BJ (cell line): ENCODE measurements around the gene TMEM100. TPM values are rescaled to one million over a fixed set of nuclear protein-coding genes. Genes with fewer than 3 reads are reported as not detected.

Experiments used
- CTCF ChIA-PET: fragments of 350-600 bp; formaldehyde crosslinking; extraction: SDS; loops from one replicate; lab custom pipeline; 2021; ENCODE audit warnings: antibody characterized with exemption, inconsistent platforms; lab: Yijun Ruan, JAX
- POLR2A ChIA-PET: fragments of 300-600 bp; sonication (Branson Sonifier 250); formaldehyde crosslinking; extraction: SDS; loops from one replicate; lab custom pipeline; 2021; ENCODE audit warnings: antibody characterized with exemption; lab: Charles Lee
- DNase-seq: peaks from one replicate; pipeline ENCODE4 v3.0.0-alpha.2; 2011; ENCODE audit warnings: low read depth
- H3K27me3 ChIP-seq: 2 replicates; pipeline ENCODE4 v1.6.0; 2011; ENCODE audit warnings: low read length; ENCODE audit not compliant: control insufficient read depth, insufficient read depth
- H3K36me3 ChIP-seq: 2 replicates; pipeline ENCODE4 v1.5.1; 2011; ENCODE audit warnings: low read length; ENCODE audit not compliant: control insufficient read depth, insufficient read depth
- H3K4me3 ChIP-seq: 2 replicates; pipeline ENCODE4 v1.5.1; 2011; ENCODE audit warnings: low read depth, mild to moderate bottlenecking, control low read depth, low read length
- polyA plus RNA-seq: library from polyadenylated mRNA; depleted of rRNA; stranded (reverse); fragments of >200 nt; gene quantifications from 2 replicates; pipeline ENCODE4 v1.2.3, GENCODE V29; 2011
- TF ChIP-seq, protein P1 (sequence below): IDR thresholded peaks from 2 replicates; pipeline ENCODE4 v1.5.1; 2011; ENCODE audit warnings: low read depth, mild to moderate bottlenecking, control low read depth, inconsistent platforms, low read length, moderate library complexity; ENCODE audit not compliant: insufficient read depth

TMEM100 gene
- polyA plus RNA-seq, 1 experiment: 0.07 TPM

DNA sequence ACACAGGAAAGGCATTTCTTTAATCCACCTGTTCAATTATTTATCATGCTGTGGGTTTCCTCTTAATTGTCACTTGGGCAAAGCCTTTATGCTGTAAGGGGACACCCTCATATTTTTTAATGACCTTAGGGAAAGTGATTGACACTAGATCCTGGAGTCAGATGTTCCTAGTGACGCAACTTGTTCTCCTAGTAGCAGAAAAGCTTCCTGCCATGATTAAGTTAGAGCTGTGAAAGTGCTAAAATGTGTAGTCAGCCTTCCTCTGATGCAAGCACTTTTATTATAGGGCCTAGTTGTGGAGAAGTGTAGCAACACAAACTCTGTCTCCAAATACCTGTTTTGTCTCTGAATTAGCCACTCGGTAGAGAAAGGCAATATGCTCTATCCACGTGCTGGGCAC is 12.3 kb downstream of the TMEM100 start:
- Histone ChIP-seq H3K36me3 (no peaks in the 10 kb centered on the region), H3K27me3 (no peaks in the 10 kb centered on the region; the same call in 1 of the 2 replicates), H3K4me3 (no peak overlapping the region)
- TF ChIP-seq, protein P1, sequence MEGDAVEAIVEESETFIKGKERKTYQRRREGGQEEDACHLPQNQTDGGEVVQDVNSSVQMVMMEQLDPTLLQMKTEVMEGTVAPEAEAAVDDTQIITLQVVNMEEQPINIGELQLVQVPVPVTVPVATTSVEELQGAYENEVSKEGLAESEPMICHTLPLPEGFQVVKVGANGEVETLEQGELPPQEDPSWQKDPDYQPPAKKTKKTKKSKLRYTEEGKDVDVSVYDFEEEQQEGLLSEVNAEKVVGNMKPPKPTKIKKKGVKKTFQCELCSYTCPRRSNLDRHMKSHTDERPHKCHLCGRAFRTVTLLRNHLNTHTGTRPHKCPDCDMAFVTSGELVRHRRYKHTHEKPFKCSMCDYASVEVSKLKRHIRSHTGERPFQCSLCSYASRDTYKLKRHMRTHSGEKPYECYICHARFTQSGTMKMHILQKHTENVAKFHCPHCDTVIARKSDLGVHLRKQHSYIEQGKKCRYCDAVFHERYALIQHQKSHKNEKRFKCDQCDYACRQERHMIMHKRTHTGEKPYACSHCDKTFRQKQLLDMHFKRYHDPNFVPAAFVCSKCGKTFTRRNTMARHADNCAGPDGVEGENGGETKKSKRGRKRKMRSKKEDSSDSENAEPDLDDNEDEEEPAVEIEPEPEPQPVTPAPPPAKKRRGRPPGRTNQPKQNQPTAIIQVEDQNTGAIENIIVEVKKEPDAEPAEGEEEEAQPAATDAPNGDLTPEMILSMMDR: no peak
- ChIA-PET POLR2A (no interaction called here), CTCF (interaction anchor here (4.0 kb wide), 1 partner anchor 8 kb away, joined by 25 read pairs; no protein-coding TSS in a partner anchor)
- no peak for DNase-seq

GRCh38 chr17:55709984-55710383 is 12.7 kb downstream of the TMEM100 start:
- DNase-seq: no peak
- CTCF ChIA-PET: interaction anchor here (4.0 kb wide), 1 partner anchor 8 kb away, joined by 25 read pairs; no protein-coding TSS in a partner anchor
- Histone ChIP-seq H3K36me3 (no peaks in the 10 kb centered on the region), H3K27me3 (no peaks in the 10 kb centered on the region; the same call in 1 of the 2 replicates), H3K4me3 (no peak overlapping the region)
- POLR2A ChIA-PET: no interaction called here
- TF ChIP-seq, protein P1: no peak

GRCh38 chr17:55709440-55709839 is 13.2 kb downstream of the TMEM100 start:
- Histone ChIP-seq H3K27me3 (no peaks in the 10 kb centered on the region; the same call in 1 of the 2 replicates), H3K4me3 (no peak overlapping the region), H3K36me3 (no peaks in the 10 kb centered on the region)
- DNase-seq: no peak
- ChIA-PET CTCF (interaction anchor here (4.0 kb wide), 1 partner anchor 9 kb away, joined by 25 read pairs; no protein-coding TSS in a partner anchor), POLR2A (no interaction called here)
- TF ChIP-seq, protein P1: no peak

GRCh38 chr17:55708175-55708974 is 14.3 kb downstream of the TMEM100 start:
- TF ChIP-seq, protein P1: no peak
- no peak for DNase-seq
- no peaks in the 10 kb centered on the region for H3K36me3 ChIP-seq
- H3K4me3 ChIP-seq: no peak overlapping the region
- no peaks in the 10 kb centered on the region; the same call in 1 of the 2 replicates for H3K27me3 ChIP-seq
- CTCF ChIA-PET: interaction anchor here (1.1 to 4.0 kb wide), 5 partner anchors 10 to 170 kb away, joined by 3 to 25 read pairs (median 3); no protein-coding TSS in a partner anchor
- POLR2A ChIA-PET: no interaction called here
